HG03469 (cell line): ENCODE measurements around the gene PALM2AKAP2.
"Not testable (repeated sequence)": the region's sequence is repeated elsewhere in the genome, so short reads cannot be mapped to it uniquely, and the experiment has no call there.

Source experiments
- ATAC-seq: cut with Tn5 transposase; IDR thresholded peaks from one replicate; pipeline ENCODE4 v1.9.1; 2021; ENCODE audit warnings: mild to moderate bottlenecking, moderate library complexity, moderate number of reproducible peaks; ENCODE audit not compliant: unreplicated experiment

Gene PALM2AKAP2

GRCh38 chr9:109801484-109801883 is 21.5 kb downstream of the PALM2AKAP2 start:
- ATAC-seq = no peak

GRCh38 chr9:109802491-109802890 is 22.5 kb downstream of the PALM2AKAP2 start:
- no peak for ATAC-seq

GRCh38 chr9:109805050-109805449 is 25.1 kb downstream of the PALM2AKAP2 start:
- ATAC-seq = no peak

GRCh38 chr9:109806506-109807115 is 26.6 kb downstream of the PALM2AKAP2 start:
- no peak for ATAC-seq

- ATAC-seq = no peak
Observed at GRCh38 chr9:109811876-109812275, 31.9 kb downstream of the PALM2AKAP2 start.

GRCh38 chr9:109812331-109812730 is 32.3 kb downstream of the PALM2AKAP2 start:
- no peak for ATAC-seq

- no peak for ATAC-seq
Observed at GRCh38 chr9:109812818-109813281, 32.9 kb downstream of the PALM2AKAP2 start.

- no peak for ATAC-seq
Observed at GRCh38 chr9:109813303-109813702, 33.3 kb downstream of the PALM2AKAP2 start.

GRCh38 chr9:109813829-109814228 is 33.8 kb downstream of the PALM2AKAP2 start:
- no peak for ATAC-seq

- ATAC-seq = no peak
Observed at GRCh38 chr9:109815366-109815947, 35.5 kb downstream of the PALM2AKAP2 start.

- no peak for ATAC-seq
Observed at GRCh38 chr9:109816490-109816889, 36.5 kb downstream of the PALM2AKAP2 start.

GRCh38 chr9:109817146-109817845 is 37.3 kb downstream of the PALM2AKAP2 start:
- ATAC-seq = no peak

- ATAC-seq = no peak
Observed at GRCh38 chr9:109817846-109818472, 38.0 kb downstream of the PALM2AKAP2 start.

GRCh38 chr9:109821711-109822110 is 41.7 kb downstream of the PALM2AKAP2 start:
- no peak for ATAC-seq

- ATAC-seq = not testable (repeated sequence)
Observed at GRCh38 chr9:109825383-109825782, 45.4 kb downstream of the PALM2AKAP2 start.

- ATAC-seq = no peak
Observed at GRCh38 chr9:109826559-109826958, 46.6 kb downstream of the PALM2AKAP2 start.

- no peak for ATAC-seq
Observed at GRCh38 chr9:109828254-109828653, 48.3 kb downstream of the PALM2AKAP2 start.
